HUES48 (cell line): Measurements from ENCODE around the gene LMLN.
A peak's percentile ranks its signal among the peaks of the same experiment; 100 is the strongest.
"Not testable (repeated sequence)": the region's sequence is repeated elsewhere in the genome, so short reads cannot be mapped to it uniquely, and the experiment has no call there.

Source experiments
- H3K27ac ChIP-seq: one replicate; pipeline ENCODE4 v1.7.0; 2013; ENCODE audit warnings: low read depth, low read length, inconsistent platforms
- H3K27me3 ChIP-seq: 2 replicates; pipeline ENCODE4 v1.6.1; 2013; ENCODE audit warnings: mild to moderate bottlenecking, low read length; ENCODE audit not compliant: control insufficient read depth, insufficient read depth
- H3K36me3 ChIP-seq: 2 replicates; pipeline ENCODE4 v1.6.1; 2013; ENCODE audit warnings: low read length; ENCODE audit not compliant: control insufficient read depth, insufficient read depth
- H3K4me1 ChIP-seq: 2 replicates; pipeline ENCODE4 v1.6.1; 2013; ENCODE audit warnings: mild to moderate bottlenecking, low read length; ENCODE audit not compliant: control insufficient read depth, insufficient read depth
- H3K4me3 ChIP-seq: 2 replicates; pipeline ENCODE4 v1.5.1; 2013; ENCODE audit warnings: mild to moderate bottlenecking, low read depth, low read length
- H3K9ac ChIP-seq: 2 replicates; pipeline ENCODE4 v1.6.1; 2013; ENCODE audit warnings: mild to moderate bottlenecking, low read depth, low read length, moderate library complexity
- H3K9me3 ChIP-seq: 2 replicates; pipeline ENCODE4 v1.6.1; 2013; ENCODE audit warnings: low read length; ENCODE audit not compliant: control insufficient read depth, insufficient read depth

Gene LMLN

GRCh38 chr3:197959891-197960693 lies at the start of gene LMLN:
TSS of gene LMLN (plus strand) at chr3:197960217. CDS start at chr3:197960246, 29 bp downstream.
- Histone ChIP-seq H3K36me3 (peaks cover 15% of the 10 kb centered on the region), H3K9ac (peak within 1 kb of the TSS; percentile 58), H3K4me1 (peaks cover 16% of the 10 kb centered on the region; the same call in 1 of the 2 replicates), H3K27me3 (peaks cover 4% of the 10 kb centered on the region; the same call in 1 of the 2 replicates), H3K9me3 (no peaks in the 10 kb centered on the region), H3K27ac (peak within 1 kb of the TSS; percentile 81), H3K4me3 (peak within 1 kb of the TSS; percentile 79)

GRCh38 chr3:197912741-197913476 lies 47.1 kb upstream of the LMLN start:
- H3K9ac ChIP-seq: no peak overlapping the region
- H3K36me3 ChIP-seq: no peaks in the 10 kb centered on the region

GRCh38 chr3:197913641-197914380 lies 46.2 kb upstream of the LMLN start:
- Histone ChIP-seq H3K9ac (no peak overlapping the region), H3K27ac (no peak overlapping the region), H3K36me3 (no peaks in the 10 kb centered on the region), H3K27me3 (no peaks in the 10 kb centered on the region), H3K4me1 (no peaks in the 10 kb centered on the region), H3K4me3 (no peak overlapping the region), H3K9me3 (no peaks in the 10 kb centered on the region)

More at GRCh38 chr3:197912741-197913476, 47.1 kb upstream of the LMLN start:
- peak overlapping the region; percentile 82 for H3K27ac ChIP-seq
- H3K4me1 ChIP-seq: no peaks in the 10 kb centered on the region
- H3K27me3 ChIP-seq: no peaks in the 10 kb centered on the region
- no peak overlapping the region for H3K4me3 ChIP-seq
- H3K9me3 ChIP-seq: no peaks in the 10 kb centered on the region

GRCh38 chr3:197921429-197922275 lies 38.4 kb upstream of the LMLN start:
- not testable (repeated sequence) for H3K36me3 ChIP-seq, H3K4me3 ChIP-seq, H3K27me3 ChIP-seq, H3K27ac ChIP-seq, H3K9ac ChIP-seq, H3K4me1 ChIP-seq, H3K9me3 ChIP-seq

GRCh38 chr3:197926418-197926817 lies 33.6 kb upstream of the LMLN start:
- Histone ChIP-seq H3K27ac (no peak overlapping the region), H3K4me1 (no peaks in the 10 kb centered on the region), H3K27me3 (no peaks in the 10 kb centered on the region), H3K36me3 (no peaks in the 10 kb centered on the region), H3K4me3 (no peak overlapping the region), H3K9me3 (no peaks in the 10 kb centered on the region), H3K9ac (no peak overlapping the region)

- H3K9me3 ChIP-seq, H3K4me1 ChIP-seq, H3K27me3 ChIP-seq, H3K27ac ChIP-seq, H3K9ac ChIP-seq, H3K4me3 ChIP-seq, H3K36me3 ChIP-seq: not testable (repeated sequence)
Measured at GRCh38 chr3:197927578-197927977, 32.4 kb upstream of the LMLN start.

GRCh38 chr3:197936819-197937384 lies 23.1 kb upstream of the LMLN start:
- Histone ChIP-seq H3K27me3 (no peaks in the 10 kb centered on the region), H3K27ac (peak overlapping the region; percentile 5), H3K4me3 (no peak overlapping the region), H3K9ac (no peak overlapping the region), H3K36me3 (no peaks in the 10 kb centered on the region; the same call in 1 of the 2 replicates), H3K4me1 (peaks cover 8% of the 10 kb centered on the region), H3K9me3 (no peaks in the 10 kb centered on the region)

- Histone ChIP-seq H3K36me3 (no peaks in the 10 kb centered on the region; the same call in 1 of the 2 replicates), H3K9me3 (no peaks in the 10 kb centered on the region), H3K4me3 (no peak overlapping the region), H3K9ac (no peak overlapping the region), H3K27ac (no peak overlapping the region), H3K27me3 (no peaks in the 10 kb centered on the region), H3K4me1 (peaks cover 8% of the 10 kb centered on the region)
Measured at GRCh38 chr3:197940745-197941384, 19.2 kb upstream of the LMLN start.

GRCh38 chr3:197942956-197943556 lies 17.0 kb upstream of the LMLN start:
- Histone ChIP-seq H3K27ac (no peak overlapping the region), H3K27me3 (no peaks in the 10 kb centered on the region), H3K36me3 (no peaks in the 10 kb centered on the region; the same call in 1 of the 2 replicates), H3K9ac (no peak overlapping the region), H3K9me3 (no peaks in the 10 kb centered on the region), H3K4me3 (no peak overlapping the region), H3K4me1 (no peaks in the 10 kb centered on the region)
